ENCODE data around the gene CLEC17A.

GRCh38 chr19:14533450-14533849 lies 49.4 kb upstream of the CLEC17A start:
- TF ChIP-seq ASH2L (IDR thresholded peaks at IDR 0.05; ENCODE audit: low read length) (no peak), SRF (IDR thresholded peaks at IDR 0.05; ENCODE audit: low read depth, low read length) (no peak), CTCF (IDR thresholded peaks at IDR 0.05; ENCODE audit: control extremely low read depth in 1 of 3, insufficient read depth in 1 of 3, low read depth in 1 of 3, low read length in 3 of 3) (no peak), CBX5 (IDR thresholded peaks at IDR 0.05; ENCODE audit: low read depth, low read length) (no peak), SUZ12 (IDR thresholded peaks at IDR 0.05; ENCODE audit: low read length) (no peak), POLR2A (IDR thresholded peaks at IDR 0.05; ENCODE audit: control extremely low read depth in 1 of 2, low read depth in 2 of 2, low read length in 2 of 2) (no peak), SIN3A (conservative IDR thresholded peaks at IDR 0.05 in 1 of 2, IDR thresholded peaks at IDR 0.05 in 1 of 2; ENCODE audit: low read depth in 1 of 2, low read length in 2 of 2) (no peak), CTBP2 (IDR thresholded peaks at IDR 0.05; ENCODE audit: borderline replicate concordance, insufficient read depth, insufficient read length, low read length) (no peak), MAX (IDR thresholded peaks at IDR 0.05) (no peak), EZH2 (IDR thresholded peaks at IDR 0.05; ENCODE audit: low read depth, low read length, severe bottlenecking) (no peak), POLR2AphosphoS5 (IDR thresholded peaks at IDR 0.05; ENCODE audit: low read depth, low read length) (no peak), USF2 (IDR thresholded peaks at IDR 0.05; ENCODE audit: low read length) (no peak), EP300 (IDR thresholded peaks at IDR 0.05; ENCODE audit: borderline replicate concordance in 1 of 2, low read depth in 2 of 2, low read length in 2 of 2) (no peak), NANOG (IDR thresholded peaks at IDR 0.05; ENCODE audit: insufficient read depth, low read depth, low read length, poor library complexity, severe bottlenecking) (no peak)
